ENCODE measurements around the gene CTBP2.

GRCh38 chr10:124962421-124962820 lies 197.9 kb downstream of the CTBP2 start:
- no peak for TF ChIP-seq CTCF (IDR thresholded peaks at IDR 0.05)
- no peak for TF ChIP-seq POLR2A (IDR thresholded peaks at IDR 0.05)
